Activated CD8-positive, alpha-beta memory T cell treated with anti-CD3 and anti-CD28 coated beads, Interleukin-2, amount 50 U/mL, for 48 hours (primary cell): ENCODE data around the gene KLK1.
"Not testable (repeated sequence)": the region's sequence is repeated elsewhere in the genome, so short reads cannot be mapped to it uniquely, and the experiment has no call there.

Source experiments
- DNase-seq: peaks from one replicate; pipeline ENCODE4 v3.0.0-alpha.2; 2020

KLK1 gene

DNA sequence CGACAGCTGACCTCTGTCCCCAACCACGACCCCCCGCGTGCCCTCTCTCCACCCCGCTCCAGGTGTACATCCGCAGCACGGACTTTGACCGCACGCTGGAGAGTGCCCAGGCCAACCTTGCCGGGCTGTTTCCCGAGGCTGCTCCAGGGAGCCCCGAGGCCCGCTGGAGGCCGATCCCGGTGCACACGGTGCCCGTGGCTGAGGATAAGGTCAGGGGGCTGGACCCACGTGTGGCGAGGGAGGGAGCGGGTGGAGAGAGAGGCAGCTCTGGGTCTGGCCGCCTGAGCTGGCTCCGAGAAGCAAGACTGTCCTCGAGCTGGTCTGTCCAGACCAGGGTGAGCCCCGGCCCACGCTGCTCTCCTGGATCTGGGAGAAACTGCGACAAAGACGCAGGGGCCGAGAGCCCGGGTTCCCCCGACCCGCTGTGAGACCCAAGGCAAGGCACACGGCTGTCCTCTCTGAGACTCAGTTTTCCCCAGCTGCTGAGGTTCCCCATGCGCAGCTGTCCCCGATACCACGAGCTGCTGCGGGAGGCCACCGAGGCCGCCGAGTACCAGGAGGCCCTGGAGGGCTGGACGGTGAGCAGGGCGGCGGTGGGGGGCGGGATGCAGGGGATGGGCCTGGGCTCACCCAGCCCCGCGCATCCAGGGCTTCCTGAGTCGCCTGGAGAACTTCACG is 31.9 kb downstream of the KLK1 start:
- no peak for DNase-seq

DNA sequence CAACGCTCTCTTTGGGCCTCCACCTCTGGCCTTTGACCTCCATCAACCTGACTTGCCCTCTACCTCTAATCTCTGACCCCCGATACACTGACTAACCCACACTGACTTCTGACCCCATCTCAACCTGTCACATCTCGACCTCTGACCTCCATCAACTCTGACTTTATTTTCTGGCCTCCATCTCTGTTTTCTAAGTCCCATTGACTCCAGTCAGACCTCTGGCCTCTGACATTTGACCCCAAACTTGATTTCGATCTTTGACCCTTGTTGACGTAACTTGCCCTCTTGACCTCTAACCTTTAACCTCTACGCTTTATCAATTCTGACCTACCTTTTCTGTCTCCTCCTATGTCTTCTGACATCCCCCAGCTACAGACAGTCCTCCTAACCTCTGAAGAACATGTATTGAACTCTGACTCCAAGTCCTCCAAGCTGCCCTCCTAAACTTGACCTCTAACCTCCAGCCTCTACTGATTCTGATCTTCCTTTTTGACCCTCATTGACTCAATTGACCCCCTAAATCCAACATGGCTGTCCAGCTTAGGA is 32.6 kb downstream of the KLK1 start:
- no peak for DNase-seq

DNA sequence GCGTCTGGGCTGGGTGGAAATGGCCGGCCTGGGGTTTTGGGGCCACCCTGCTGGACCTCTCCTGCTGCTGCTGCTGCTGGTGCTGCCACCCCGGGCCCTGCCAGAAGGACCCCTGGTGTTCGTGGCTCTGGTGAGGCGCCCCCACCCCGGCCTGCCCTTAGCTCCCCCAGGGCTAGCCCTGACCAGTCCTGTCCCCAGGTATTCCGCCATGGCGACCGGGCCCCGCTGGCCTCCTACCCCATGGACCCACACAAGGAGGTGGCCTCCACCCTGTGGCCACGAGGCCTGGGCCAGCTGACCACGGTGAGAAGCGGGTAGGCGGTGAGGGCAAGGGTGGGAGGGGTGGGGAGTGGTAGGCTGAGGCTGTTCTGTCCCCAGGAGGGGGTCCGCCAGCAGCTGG is 33.2 kb downstream of the KLK1 start, which contains the start of gene ACP4:
ACP4 (plus strand) TSS at position 20 of the 400 bp plus-strand sequence; CDS start at position 20, 0 bp downstream.
- DNase-seq: no peak

DNA sequence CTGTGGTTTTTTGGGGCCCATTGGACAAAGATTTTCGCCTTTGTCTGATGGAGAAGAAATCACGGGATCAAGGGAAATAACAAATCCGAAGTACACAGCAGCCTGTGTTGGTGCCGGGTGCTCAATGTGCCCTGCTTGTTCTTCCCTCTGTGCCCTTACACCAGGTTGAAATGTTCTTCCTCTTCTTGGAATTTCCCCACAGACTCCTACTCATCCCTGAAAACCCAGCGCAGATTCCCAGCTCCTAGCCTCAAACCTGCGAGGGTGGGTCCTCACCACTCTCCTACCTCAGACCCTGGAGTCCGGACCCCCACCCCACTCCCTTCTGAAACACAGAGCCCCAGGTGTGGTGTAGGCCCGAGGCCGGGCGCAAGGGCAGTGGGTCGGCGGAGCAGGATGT is 38.3 kb downstream of the KLK1 start:
- DNase-seq: no peak

DNA sequence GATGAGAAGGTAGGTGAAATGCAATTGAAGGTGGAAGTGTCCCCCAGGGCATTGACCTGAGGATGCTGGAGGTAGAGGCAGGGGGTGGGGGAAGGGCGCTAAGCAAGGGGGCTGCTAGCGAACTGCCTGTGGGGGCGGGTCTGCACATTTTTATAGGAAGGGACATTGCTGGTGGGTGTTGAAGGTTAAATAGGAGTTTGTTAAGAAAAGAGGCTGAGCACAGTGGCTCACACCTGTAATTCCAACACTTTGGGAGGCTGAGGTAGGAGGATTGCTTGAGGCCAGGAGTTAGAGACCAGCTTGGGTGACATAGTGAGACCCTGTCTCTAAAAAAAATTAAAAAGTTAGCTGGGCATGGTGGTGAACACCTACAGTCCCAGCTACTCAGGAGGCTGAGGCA is 38.9 kb downstream of the KLK1 start:
- no peak for DNase-seq

DNA sequence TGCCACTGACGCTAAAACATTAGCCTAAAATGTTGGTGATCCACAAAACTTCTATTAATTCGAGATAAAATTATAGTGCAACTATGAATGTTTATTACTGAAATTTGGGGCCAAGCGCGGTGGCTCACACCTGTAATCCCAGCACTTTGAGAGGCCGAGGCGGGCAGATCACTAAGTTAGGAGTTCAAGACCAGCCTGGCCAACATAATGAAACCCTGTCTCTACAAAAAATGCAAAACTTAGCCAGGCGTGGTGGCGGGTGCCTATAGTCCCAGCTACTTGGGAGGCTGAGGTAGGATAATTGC is 39.8 kb downstream of the KLK1 start:
- not testable (repeated sequence) for DNase-seq

DNA sequence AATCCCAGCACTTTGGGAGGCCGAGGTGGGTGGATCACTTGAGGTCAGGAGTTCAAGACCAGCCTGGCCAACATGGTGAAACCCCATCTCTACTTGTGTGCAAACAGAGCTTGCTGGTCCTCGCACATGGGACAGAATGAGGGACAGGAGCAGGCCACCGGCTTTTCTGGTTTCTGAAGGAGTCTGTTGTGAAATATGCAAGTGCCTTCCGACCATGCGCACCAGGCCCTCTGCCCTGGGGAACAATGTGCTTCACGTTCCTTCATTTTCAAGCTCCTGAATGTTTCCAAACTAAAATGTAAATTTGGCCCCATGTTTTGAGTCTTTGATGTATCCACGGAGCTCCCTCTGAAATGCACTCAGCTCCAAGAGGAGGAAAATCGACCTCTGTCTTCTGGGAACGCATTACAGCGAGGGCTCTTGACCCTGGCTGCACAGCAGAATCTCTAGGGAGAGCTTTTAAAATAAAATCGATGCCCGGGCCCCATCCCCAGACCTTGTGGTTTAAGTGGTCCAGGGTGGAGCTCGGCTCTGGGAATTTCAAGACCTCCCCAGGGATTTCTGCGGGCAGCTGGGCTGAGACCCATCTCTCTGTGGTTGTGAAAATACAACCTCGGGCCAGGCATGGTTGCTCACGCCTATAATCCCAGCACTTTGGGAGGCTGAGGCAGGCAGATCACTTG is 42.7 kb downstream of the KLK1 start:
- no peak for DNase-seq

DNA sequence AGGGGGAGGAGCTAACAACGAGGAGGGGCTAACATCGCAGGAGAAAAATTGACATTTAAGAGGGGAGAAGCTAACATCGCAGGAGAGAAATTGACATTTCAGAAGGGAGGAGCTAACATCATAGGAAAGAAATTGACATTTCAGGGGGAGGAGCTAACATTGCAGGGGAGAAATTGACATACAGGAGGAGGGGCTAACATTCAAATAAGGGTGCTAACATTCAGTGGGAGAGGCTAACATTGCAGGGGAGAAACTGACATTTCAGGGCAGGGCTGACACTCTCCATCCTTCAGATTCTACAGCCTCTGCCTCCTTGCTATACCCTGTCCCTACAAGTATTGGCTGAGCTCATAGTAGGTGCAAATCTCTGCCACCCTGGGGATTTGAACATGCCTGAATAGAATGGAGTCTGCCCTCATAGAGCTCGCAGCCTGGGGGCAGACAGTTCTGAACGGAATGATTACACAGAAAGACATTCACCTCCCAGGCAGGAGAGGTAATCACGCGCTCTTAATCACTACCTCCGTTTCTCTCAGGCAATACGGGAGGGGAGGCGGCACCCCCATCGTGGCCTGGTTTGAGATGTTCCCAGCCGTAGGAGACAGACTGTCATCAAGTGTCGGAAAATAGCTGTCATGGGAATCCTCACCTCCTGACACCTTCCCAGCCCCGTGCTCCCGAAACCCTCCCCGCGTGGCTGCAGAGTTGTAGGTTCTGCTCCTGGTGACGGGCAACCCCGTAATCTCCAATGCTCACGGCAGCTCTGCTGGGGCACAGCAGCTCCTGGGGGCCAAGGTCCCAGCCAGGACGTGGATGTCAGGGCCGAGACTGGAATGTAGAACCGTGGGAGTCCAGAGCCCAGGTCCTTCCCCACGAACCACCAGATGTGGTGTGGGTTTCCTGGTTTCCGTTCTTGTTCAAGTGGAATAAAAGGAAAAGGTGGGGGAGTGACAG is 43.8 kb downstream of the KLK1 start:
- DNase-seq: no peak

DNA sequence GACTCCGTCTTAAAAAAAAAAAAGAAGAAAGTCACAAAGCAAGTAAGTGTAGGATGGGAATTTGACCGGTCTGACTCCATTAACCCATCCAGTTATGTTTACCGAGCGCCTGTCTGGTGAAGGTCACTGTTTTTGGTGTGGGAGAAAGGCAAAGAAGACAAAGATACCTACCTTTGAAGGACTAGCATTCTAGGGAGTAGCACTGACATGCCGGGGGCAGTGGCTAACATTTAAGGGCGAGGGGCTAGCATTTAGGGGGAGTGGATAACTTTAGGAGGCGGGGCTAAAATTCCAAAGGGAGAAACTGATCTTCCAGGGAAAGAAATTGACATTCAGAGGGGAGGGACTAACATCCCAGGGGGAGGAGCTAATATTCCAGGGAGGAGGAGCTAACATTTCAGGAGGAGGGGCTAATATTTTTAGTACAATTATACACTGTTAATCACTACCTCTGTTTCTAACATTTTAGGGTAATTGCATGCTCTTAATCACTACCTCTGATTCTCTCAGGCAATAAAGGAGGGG is 44.6 kb downstream of the KLK1 start:
- DNase-seq: no peak

DNA sequence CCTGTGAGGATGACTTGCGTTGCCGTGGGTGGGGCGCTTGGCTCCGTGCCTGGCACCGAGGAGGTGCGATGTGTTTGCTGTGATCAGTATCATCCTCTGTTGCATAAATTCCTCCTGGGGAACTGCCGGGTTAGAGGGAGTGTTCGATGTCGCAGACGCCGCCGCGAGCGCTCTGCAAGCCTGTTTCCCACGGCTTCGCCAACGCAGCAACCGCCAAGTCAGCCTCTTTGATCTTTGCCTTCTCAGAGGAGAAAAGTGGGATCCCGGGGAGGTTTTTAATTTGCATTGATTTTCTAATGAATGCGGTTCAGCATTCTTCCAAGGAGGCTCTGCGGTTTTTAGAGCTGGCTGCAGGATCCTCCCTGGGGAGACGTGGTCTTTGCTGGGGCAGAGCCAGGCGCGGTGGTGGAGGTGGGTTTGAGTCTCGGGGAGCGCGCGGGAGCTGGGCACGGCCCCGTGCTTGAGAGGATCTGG is 45.7 kb downstream of the KLK1 start:
- DNase-seq: no peak

DNA sequence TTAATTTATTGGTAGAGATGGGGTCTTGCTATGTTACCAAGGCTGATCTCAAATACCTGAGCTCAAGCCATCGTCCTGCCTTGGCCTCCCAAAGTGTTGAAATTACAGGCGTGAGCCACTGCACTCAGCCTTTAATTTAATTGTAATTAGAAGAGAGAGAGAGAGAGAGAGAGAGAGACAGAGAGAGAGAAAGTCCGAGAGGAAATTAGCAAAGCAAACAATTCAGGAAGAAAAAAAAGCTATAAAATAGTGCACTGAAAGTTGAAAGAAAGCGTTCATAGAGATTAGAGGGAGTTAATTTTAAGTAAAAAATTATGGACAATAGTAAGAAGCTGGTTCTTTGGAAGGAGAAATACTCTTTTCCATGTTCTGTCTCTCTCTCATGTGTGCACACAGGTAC is 46.3 kb downstream of the KLK1 start:
- DNase-seq: no peak

DNA sequence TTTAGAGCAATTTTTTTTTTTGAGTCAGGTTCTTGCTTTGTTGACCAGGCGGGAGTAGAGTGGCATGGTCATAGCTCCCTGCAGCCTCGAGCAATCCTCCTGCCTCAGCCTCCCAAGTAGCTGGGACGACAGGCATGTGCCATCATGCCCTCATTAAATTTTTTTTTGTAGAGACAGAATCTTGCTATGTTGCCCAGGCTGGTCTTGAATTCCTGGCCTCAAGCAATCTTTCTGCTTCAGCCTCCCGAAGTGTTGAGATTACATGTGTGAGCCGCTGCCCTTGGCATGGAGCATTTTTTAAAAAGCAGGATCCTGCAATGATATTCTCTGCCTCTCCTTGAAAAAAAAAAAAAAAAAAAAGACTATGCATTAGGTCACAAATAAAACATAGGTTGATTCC is 47.5 kb downstream of the KLK1 start:
- no peak for DNase-seq

DNA sequence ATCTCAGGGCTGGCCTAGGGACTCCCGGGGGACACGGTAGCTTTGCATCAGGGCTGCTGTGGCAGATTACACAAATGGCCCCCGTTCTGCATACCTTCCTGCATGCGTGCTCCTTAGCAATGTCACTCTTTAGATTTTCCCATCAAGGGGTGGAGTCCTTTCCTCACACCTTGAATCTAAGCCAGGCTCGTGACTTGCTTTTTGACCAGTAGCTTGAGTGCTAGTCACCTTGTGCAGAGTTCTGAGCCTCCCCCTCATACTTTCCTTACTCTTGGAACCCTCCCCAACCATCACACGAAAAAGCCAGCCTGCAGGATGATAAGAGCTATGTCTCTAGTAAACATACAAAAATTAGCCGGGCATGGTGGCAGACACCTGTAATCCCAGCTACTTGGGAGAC is 50.1 kb downstream of the KLK1 start:
- DNase-seq: not testable (repeated sequence)

DNA sequence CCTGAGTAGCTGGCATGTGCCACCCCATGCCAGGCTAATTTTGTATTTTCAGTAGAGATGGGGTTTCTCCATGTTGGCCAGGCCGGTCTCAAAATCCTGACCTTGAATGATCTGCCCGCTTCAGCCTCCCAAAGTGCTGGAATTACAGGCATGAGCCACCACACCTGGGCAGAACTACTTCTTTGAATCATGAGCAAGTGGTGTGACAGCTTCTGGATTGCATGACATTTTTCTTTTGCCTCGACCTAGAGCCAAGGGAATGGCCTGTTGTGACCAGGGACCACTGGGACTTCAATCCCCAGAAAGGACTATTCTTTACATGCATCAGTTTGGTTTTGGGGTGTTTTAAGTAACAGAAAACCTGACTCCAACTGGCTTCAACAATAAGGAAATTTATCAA is 50.7 kb downstream of the KLK1 start:
- not testable (repeated sequence) for DNase-seq

DNA sequence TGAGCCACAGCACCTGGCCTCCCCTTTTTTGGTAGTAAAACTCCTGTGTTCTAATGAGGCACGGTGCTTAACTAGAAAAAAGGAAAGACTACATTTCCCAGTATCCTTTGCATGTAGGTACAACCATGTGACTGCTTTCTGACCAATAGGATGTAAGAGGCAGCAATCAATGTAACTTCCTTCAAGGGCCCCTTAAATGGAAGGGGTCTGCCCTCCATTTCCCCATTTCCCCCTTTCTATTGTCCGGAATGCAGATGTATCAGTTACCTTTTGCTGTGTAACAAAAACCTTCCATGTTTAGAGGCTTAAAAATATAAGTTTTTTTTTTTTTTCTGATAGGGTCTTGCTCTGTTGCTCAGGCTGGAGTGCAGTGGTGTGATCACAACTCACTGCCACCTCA is 51.1 kb downstream of the KLK1 start:
- DNase-seq: no peak

DNA sequence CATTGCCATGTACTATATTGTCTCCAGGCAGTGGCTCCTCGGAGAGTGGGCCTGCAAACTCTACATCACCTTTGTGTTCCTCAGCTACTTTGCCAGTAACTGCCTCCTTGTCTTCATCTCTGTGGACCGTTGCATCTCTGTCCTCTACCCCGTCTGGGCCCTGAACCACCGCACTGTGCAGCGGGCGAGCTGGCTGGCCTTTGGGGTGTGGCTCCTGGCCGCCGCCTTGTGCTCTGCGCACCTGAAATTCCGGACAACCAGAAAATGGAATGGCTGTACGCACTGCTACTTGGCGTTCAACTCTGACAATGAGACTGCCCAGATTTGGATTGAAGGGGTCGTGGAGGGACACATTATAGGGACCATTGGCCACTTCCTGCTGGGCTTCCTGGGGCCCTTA is 52.7 kb downstream of the KLK1 start:
- no peak for DNase-seq

DNA sequence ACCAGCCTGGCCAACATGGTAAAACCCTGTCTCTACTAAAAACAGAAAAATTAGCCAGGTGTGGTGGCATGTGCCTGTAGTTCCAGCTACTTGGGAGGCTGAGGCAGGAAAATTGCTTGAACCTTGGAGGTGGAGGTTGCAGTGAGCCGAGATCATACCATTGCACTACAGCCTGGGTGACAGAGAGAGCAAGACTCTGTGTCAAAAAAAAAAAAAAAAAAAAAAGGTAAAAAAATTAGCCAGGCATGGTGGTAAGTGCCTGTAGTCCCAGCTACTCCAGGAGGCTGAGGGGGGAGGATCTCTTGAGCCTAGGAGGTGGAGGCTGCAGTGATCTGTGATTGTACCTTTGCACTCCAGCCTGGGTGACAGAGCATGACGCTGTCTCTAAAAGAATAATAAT is 53.4 kb downstream of the KLK1 start, which contains the start of gene GPR32:
GPR32 (plus strand) TSS at position 301 of the 400 bp plus-strand sequence. CDS start 137 bp downstream, outside the sequence.
- DNase-seq: not testable (repeated sequence)
